Measurements from ENCODE around the gene BMAL2. TPM values are rescaled to one million over a fixed set of nuclear protein-coding genes. Genes with fewer than 3 reads are reported as not detected.

Gene BMAL2
- total and polyA plus RNA-seq, 7 donors, result 2.4 to 6.2 (median 4.2) TPM

DNA sequence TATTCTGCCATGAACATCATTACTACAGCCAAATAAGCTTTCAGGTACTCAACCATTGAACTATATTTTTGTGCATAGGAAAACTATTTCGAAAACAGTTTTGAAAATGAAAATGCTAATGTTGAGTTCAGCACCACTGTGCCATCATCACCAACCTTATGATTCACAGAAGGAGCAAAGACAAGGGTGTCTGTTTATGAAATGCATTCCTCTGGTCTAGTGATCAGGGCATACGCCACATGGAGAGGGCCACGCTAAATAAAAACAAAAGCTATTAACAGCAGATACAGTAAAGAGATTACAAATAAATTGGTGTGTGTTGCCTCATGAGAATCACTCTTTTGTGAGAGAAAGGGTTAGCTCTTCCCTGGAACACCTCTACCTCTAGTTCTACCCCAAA lies 43.2 kb upstream of the BMAL2 start:
- Histone ChIP-seq H3K9me3 (no peaks in the 10 kb centered on the region), H3K27ac (peak overlapping the region; percentile 22 to 65 (median 54)), H3K4me1 (peaks cover 0 to 82% (median 65%) of the 10 kb centered on the region in 4 donors)

DNA sequence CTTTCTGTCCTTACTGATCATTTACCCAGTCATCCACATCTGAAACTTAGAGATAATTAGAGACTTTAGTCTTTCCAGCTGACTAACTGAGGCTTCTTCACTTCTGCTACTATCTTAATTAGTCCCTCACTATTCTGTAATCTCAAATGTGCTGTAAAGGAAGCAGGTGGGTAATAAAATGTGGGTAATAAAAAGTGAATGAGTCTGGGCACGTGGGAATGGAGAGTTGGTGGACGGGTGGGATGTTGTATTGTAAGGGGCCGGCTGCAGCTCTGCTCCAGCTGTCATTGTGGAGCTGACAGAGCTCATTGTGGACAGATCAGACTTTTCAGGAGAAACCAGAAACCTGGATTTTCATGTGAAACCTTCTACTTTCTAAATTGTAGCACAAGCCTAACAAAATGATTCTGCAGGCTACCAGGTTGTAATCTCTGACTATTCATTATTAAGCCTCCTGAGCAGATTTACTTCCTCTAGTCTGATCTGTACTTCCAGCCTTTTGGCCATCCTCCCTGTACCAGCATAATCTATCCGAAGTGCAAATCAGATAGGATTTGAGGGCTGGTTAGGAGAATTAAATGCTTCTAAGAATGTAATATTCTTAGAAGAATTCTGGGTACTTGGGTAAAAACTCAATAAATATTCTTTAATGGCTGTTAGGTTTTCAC lies 42.0 kb upstream of the BMAL2 start:
- Histone ChIP-seq H3K4me3 (no peak overlapping the region), H3K4me1 (peaks cover 0 to 80% (median 62%) of the 10 kb centered on the region in 4 donors), H3K27ac (peak overlapping the region in 3 of 4 donors; percentile 37 to 65 (median 62)), H3K9me3 (no peaks in the 10 kb centered on the region), H3K27me3 (no peaks in the 10 kb centered on the region), H3K36me3 (no peaks in the 10 kb centered on the region)
- DNase-seq, result no peak
- intact Hi-C loops (cut with DNase I), result loop anchor here (5.0 kb wide), 1 partner anchor 38 kb away; no protein-coding TSS in a partner anchor
- WGBS, 2 donors, result 16 to 53% methylated on average over 4 of the region's 4 CpGs
- TF ChIP-seq EP300 (IDR thresholded peaks at IDR 0.05), result no peak
- no peak for TF ChIP-seq POLR2AphosphoS5 (IDR thresholded peaks at IDR 0.05)
- TF ChIP-seq POLR2A (IDR thresholded peaks at IDR 0.05), result no peak
- TF ChIP-seq, protein P1, sequence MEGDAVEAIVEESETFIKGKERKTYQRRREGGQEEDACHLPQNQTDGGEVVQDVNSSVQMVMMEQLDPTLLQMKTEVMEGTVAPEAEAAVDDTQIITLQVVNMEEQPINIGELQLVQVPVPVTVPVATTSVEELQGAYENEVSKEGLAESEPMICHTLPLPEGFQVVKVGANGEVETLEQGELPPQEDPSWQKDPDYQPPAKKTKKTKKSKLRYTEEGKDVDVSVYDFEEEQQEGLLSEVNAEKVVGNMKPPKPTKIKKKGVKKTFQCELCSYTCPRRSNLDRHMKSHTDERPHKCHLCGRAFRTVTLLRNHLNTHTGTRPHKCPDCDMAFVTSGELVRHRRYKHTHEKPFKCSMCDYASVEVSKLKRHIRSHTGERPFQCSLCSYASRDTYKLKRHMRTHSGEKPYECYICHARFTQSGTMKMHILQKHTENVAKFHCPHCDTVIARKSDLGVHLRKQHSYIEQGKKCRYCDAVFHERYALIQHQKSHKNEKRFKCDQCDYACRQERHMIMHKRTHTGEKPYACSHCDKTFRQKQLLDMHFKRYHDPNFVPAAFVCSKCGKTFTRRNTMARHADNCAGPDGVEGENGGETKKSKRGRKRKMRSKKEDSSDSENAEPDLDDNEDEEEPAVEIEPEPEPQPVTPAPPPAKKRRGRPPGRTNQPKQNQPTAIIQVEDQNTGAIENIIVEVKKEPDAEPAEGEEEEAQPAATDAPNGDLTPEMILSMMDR (IDR thresholded peaks at IDR 0.05), result no peak

More for the DNA sequence above, 43.2 kb upstream of the BMAL2 start:
- no peak for TF ChIP-seq EP300 (IDR thresholded peaks at IDR 0.05)
- Histone ChIP-seq H3K36me3 (no peaks in the 10 kb centered on the region), H3K4me3 (no peak overlapping the region), H3K27me3 (no peaks in the 10 kb centered on the region)
- intact Hi-C loops (cut with DNase I), result no loop called here
- no peak for DNase-seq
- WGBS, 2 donors, result 88 to 90% methylated on average over 3 of the region's 3 CpGs

DNA sequence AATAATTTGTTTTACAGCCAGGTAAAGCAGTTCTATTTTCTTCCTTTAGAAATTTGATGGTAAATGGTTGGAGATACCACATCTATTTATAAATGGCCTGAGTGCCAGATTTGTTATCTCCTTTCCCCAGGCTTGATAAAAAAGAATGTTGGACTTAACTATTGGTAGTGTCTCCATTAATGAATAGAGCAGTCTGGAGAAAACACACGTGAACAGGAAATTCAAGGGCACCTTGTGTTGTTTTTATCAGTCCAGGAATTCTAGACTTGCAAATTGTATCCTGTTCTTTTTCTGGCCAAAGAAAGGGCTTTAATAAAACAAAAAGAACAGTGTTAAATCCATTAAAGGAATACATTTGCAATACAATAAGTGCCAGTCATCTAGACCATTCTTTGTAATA lies 40.8 kb upstream of the BMAL2 start:
- peaks cover 0 to 82% (median 71%) of the 10 kb centered on the region in 4 donors for H3K4me1 ChIP-seq
- H3K36me3 ChIP-seq, result no peaks in the 10 kb centered on the region
- TF ChIP-seq POLR2AphosphoS5 (IDR thresholded peaks at IDR 0.05), result no peak
- TF ChIP-seq, protein P1 (IDR thresholded peaks at IDR 0.05), result no peak
- TF ChIP-seq POLR2A (IDR thresholded peaks at IDR 0.05), result no peak
- TF ChIP-seq EP300 (IDR thresholded peaks at IDR 0.05), result no peak
- peak overlapping the region in 3 of 4 donors; percentile 42 to 65 (median 62) for H3K27ac ChIP-seq
- DNase-seq, result no peak
- no peak overlapping the region for H3K4me3 ChIP-seq
- no peaks in the 10 kb centered on the region for H3K27me3 ChIP-seq
- H3K9me3 ChIP-seq, result no peaks in the 10 kb centered on the region
- intact Hi-C loops (cut with DNase I), result loop anchor here (5.0 kb wide), 1 partner anchor 40 kb away; no protein-coding TSS in a partner anchor
- 36 to 51% methylated on average over 1 of the region's 1 CpG for WGBS, 2 donors

DNA sequence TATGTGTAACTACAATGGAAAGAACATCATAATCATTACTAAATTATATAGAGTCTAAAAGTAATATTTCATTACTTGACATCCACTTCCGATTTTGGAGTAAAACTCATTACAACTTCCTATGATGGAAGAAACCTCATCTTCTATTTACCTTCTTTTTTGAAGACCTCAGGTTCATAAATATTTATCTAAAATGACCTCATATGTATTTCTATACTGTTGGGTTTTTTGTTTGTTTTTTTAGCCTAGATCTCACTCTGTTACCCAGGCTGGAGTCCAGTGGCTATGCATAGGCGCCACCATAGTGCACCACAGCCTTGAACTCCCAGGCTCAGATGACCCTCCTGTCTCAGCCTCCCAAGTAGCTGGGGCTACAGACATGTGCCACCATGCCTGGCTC lies 39.9 kb upstream of the BMAL2 start:
- Histone ChIP-seq H3K9me3 (no peaks in the 10 kb centered on the region), H3K27me3 (no peaks in the 10 kb centered on the region), H3K4me3 (no peak overlapping the region), H3K36me3 (peaks cover 0 to 1% (median 0%) of the 10 kb centered on the region in 4 donors), H3K27ac (peak overlapping the region; percentile 42 to 65 (median 56)), H3K4me1 (peaks cover 0 to 89% (median 79%) of the 10 kb centered on the region in 4 donors)
- no peak for TF ChIP-seq EP300 (IDR thresholded peaks at IDR 0.05)
- TF ChIP-seq POLR2A (IDR thresholded peaks at IDR 0.05), result no peak
- TF ChIP-seq, protein P1 (IDR thresholded peaks at IDR 0.05), result no peak
- TF ChIP-seq POLR2AphosphoS5 (IDR thresholded peaks at IDR 0.05), result no peak
- intact Hi-C loops (cut with DNase I), result loop anchor here (5.0 kb wide), 1 partner anchor 40 kb away; no protein-coding TSS in a partner anchor
- DNase-seq, result no peak
- 92 to 97% methylated on average over 2 of the region's 2 CpGs for WGBS, 2 donors

DNA sequence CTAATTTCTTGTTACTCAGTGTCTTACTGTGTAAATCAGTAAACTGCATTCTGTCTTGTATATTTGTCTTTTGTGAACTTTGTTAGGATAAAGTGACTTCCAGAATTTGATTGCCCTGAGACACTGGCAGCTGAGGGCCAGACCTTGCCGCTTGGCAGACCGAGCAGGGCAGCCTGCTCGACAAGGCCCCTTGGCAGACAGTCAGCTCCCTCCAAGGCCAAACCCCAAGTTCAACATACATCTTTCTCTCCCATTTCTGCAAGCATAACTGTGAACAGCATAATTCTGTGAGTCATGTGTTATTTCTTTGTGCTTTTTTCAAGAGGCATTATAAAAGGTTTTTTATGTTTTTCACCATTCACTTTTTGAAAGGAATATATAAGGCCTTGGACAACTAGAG lies 39.2 kb upstream of the BMAL2 start:
- WGBS, 2 donors, result 16 to 65% methylated on average over 3 of the region's 3 CpGs
- Histone ChIP-seq H3K27ac (peak overlapping the region; percentile 17 to 65 (median 56)), H3K36me3 (peaks cover 0 to 9% (median 3%) of the 10 kb centered on the region in 4 donors), H3K4me3 (no peak overlapping the region), H3K4me1 (peaks cover 0 to 96% (median 81%) of the 10 kb centered on the region in 4 donors), H3K27me3 (no peaks in the 10 kb centered on the region), H3K9me3 (no peaks in the 10 kb centered on the region)
- TF ChIP-seq POLR2AphosphoS5 (IDR thresholded peaks at IDR 0.05) (no peak), EP300 (IDR thresholded peaks at IDR 0.05) (no peak), POLR2A (IDR thresholded peaks at IDR 0.05) (no peak)
- TF ChIP-seq, protein P1 (IDR thresholded peaks at IDR 0.05), result no peak
- intact Hi-C loops (cut with DNase I), result loop anchor here (5.0 kb wide), 1 partner anchor 41 kb away; no protein-coding TSS in a partner anchor
- DNase-seq, result no peak

All from sigmoid colon (tissue), 7 donors.